Psoas muscle (tissue), 8 donors: ENCODE results near the gene INAVA. TPM values are rescaled to one million over a fixed set of nuclear protein-coding genes. Genes with fewer than 3 reads are reported as not detected.

ENCODE experiments used
- ATAC-seq, 4 donors: fragments of 200-7000 bp; cut with Tn5 transposase; one replicate each; pipeline ENCODE4 v1.9.1; 2020; ENCODE audit warnings: moderate library complexity in 3 of 4, mild to moderate bottlenecking in 2 of 4
- DNase-seq, 2 donors: peaks; one replicate each; pipeline ENCODE4 v3.0.0-alpha.2; 2020
- H3K27ac ChIP-seq: fragments of 200-600 bp; one replicate; pipeline ENCODE4 v1.8.0; 2022
- H3K27me3 ChIP-seq, 3 donors: fragments of 200-600 bp in 1 of 3; one replicate each; pipeline versions ENCODE4 v1.6.1 to v1.8.0; 2013 to 2022; ENCODE audit warnings: low read length in 2 of 3, mild to moderate bottlenecking in 2 of 3, moderate library complexity in 1 of 3; ENCODE audit not compliant: insufficient read depth in 3 of 3
- H3K36me3 ChIP-seq, 2 donors: fragments of 200-600 bp in 1 of 2; one replicate each; pipeline versions ENCODE4 v1.6.1 to v1.8.0; 2013 to 2022; ENCODE audit warnings: low read depth in 1 of 2, mild to moderate bottlenecking in 1 of 2, moderate library complexity in 1 of 2; ENCODE audit not compliant: insufficient read depth in 1 of 2
- H3K4me1 ChIP-seq: fragments of 200-600 bp; one replicate; pipeline ENCODE4 v1.8.0; 2022
- H3K4me3 ChIP-seq: fragments of 200-600 bp; one replicate; pipeline ENCODE4 v1.8.0; 2022; ENCODE audit warnings: mild to moderate bottlenecking
- H3K9me3 ChIP-seq: fragments of 200-600 bp; one replicate; pipeline ENCODE4 v1.8.0; 2022
- WGBS, 3 donors: extraction: QIAGEN DNeasy Blood & Tissue Kit; methylation state at CpG; one replicate each; pipeline versions ENCODE4 v1.1.6 to v1.1.7; 2013; 5-methylcytosine and 5-hydroxymethylcytosine counted together
- intact Hi-C, 2 donors: fragments of 100-400 bp; cut with DNase I; formaldehyde crosslinking; loops; one replicate each; pipeline versions ENCODE4 v1.11.0 to v1.14.2; 2022
- polyA plus RNA-seq, 3 donors: library from polyadenylated mRNA; stranded (reverse); fragments of 200-250 nt; gene quantifications; one replicate each; pipeline ENCODE4 v1.2.3, GENCODE V29; 2013
- total RNA-seq, 4 donors: library from RNA; stranded (reverse); fragmentation: NEBNext Ultra II Directional in 2 of 4; extraction: Animal tissue kit (Norgen Biotek cat#: 25700) in 2 of 4; gene quantifications; one replicate each; pipeline versions ENCODE4 v1.2.1 to v1.2.4, GENCODE V29; 2021 to 2023
- TF ChIP-seq, protein P1 (sequence below): fragments of 200-600 bp; IDR thresholded peaks from one replicate; pipeline ENCODE4 v1.8.0; 2022; ENCODE audit warnings: antibody characterized with exemption
- donor health status: healthy with polysubstance abuse.
- donor health status: DM: no; HTN: no; CAD: no; lungs with moderate emphysema.
- donor health status: Bipolar disorder and iron deficiency.
- donor health status: healthy.
- donor health status: DM: yes; HTN: yes; CAD: no.
- donor health status: DM: no; HTN: no; CAD: no.
- donor health status: DM: no; HTN: no; CAD: no.
- donor health status: DM: yes; HTN: yes; CAD: no.

Gene INAVA
- total and polyA plus RNA-seq, 7 donors, result 0.04 TPM; not detected in 6

DNA sequence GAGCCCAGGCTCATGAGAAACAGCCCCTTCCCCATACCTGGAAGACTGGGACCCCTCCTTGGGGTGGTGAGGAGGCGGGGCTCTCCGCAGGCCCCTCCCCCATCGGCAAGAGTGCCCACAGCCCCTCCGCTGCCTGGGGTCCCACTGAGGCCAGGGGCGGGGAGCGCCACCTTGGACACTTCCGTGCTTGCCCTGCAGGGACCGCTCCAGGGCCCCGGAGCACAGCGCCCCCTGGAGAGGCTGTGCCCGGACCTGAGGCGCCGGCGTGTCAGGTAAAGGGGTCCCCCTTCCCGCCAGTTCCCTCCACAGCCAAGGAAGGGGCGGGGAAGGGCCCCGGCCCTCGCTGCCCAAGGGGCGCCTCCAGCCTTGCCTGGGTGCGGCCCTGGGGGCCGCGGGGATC, 21.5 kb downstream of the INAVA start:
- Histone ChIP-seq H3K4me3 (no peak overlapping the region), H3K9me3 (no peaks in the 10 kb centered on the region), H3K27ac (no peak overlapping the region), H3K4me1 (no peaks in the 10 kb centered on the region), H3K36me3 (no peaks in the 10 kb centered on the region), H3K27me3 (no peaks in the 10 kb centered on the region)
- TF ChIP-seq, protein P1, sequence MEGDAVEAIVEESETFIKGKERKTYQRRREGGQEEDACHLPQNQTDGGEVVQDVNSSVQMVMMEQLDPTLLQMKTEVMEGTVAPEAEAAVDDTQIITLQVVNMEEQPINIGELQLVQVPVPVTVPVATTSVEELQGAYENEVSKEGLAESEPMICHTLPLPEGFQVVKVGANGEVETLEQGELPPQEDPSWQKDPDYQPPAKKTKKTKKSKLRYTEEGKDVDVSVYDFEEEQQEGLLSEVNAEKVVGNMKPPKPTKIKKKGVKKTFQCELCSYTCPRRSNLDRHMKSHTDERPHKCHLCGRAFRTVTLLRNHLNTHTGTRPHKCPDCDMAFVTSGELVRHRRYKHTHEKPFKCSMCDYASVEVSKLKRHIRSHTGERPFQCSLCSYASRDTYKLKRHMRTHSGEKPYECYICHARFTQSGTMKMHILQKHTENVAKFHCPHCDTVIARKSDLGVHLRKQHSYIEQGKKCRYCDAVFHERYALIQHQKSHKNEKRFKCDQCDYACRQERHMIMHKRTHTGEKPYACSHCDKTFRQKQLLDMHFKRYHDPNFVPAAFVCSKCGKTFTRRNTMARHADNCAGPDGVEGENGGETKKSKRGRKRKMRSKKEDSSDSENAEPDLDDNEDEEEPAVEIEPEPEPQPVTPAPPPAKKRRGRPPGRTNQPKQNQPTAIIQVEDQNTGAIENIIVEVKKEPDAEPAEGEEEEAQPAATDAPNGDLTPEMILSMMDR, result no peak
- intact Hi-C loops, result no loop called here
- WGBS, 3 donors, result 51 to 63% (median 63%) methylated on average over 19 to 22 of the region's 22 CpGs
- DNase-seq, result no peak
- ATAC-seq, result no peak

GRCh38 chr1:200916681-200917080, 22.0 kb downstream of the INAVA start:
- Histone ChIP-seq H3K4me3 (no peak overlapping the region), H3K27ac (no peak overlapping the region), H3K9me3 (no peaks in the 10 kb centered on the region), H3K4me1 (no peaks in the 10 kb centered on the region), H3K36me3 (no peaks in the 10 kb centered on the region), H3K27me3 (no peaks in the 10 kb centered on the region)
- ATAC-seq, result no peak
- TF ChIP-seq, protein P1, result no peak
- intact Hi-C loops, result no loop called here
- WGBS, 3 donors, result 76 to 83% (median 82%) methylated on average over 11 of the region's 11 CpGs
- DNase-seq, result no peak

- intact Hi-C loops, result no loop called here
- Histone ChIP-seq H3K4me1 (no peaks in the 10 kb centered on the region), H3K27me3 (no peaks in the 10 kb centered on the region), H3K4me3 (no peak overlapping the region), H3K9me3 (no peaks in the 10 kb centered on the region), H3K36me3 (no peaks in the 10 kb centered on the region), H3K27ac (no peak overlapping the region)
- peak in 1 of 2 donors; percentile 76 for DNase-seq
- TF ChIP-seq, protein P1, result no peak
- 54 to 65% (median 57%) methylated on average over 7 of the region's 7 CpGs for WGBS, 3 donors
- ATAC-seq, result peak; percentile 29 to 92 (median 78)
These were observed 22.7 kb downstream of the INAVA start for GRCh38 chr1:200917291-200917817.

GRCh38 chr1:200918006-200918405, 23.3 kb downstream of the INAVA start:
- Histone ChIP-seq H3K36me3 (no peaks in the 10 kb centered on the region), H3K27me3 (no peaks in the 10 kb centered on the region), H3K27ac (no peak overlapping the region), H3K4me3 (no peak overlapping the region), H3K9me3 (no peaks in the 10 kb centered on the region), H3K4me1 (no peaks in the 10 kb centered on the region)
- intact Hi-C loops, result no loop called here
- 93 to 98% (median 95%) methylated on average over 3 of the region's 3 CpGs for WGBS, 3 donors
- no peak for DNase-seq
- ATAC-seq, result no peak
- TF ChIP-seq, protein P1, result no peak

DNA sequence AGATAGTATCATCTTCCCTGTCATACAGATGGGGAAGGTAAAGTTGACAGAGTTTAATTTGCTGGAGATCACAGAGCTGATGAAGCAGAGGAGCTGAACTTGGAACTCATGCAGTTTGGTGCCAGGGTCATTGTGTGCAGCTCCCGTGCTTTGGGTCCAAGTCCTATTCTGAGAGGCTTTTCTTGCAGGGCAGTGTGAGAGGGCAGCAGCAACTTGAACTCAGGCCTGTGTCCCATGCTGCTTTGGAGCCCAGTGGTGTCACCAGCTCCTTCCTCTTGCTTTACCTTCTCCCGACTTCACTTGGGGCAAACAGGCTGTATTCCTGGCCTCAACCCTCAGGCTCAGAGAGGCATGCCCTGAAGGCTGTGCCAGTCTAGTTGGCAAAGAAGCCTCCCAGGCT, 24.7 kb downstream of the INAVA start:
- no peak overlapping the region for H3K27ac ChIP-seq
- H3K27me3 ChIP-seq, result no peaks in the 10 kb centered on the region
- intact Hi-C loops, result no loop called here
- TF ChIP-seq, protein P1, result no peak
- ATAC-seq (no peak), DNase-seq (no peak)
- no peaks in the 10 kb centered on the region for H3K9me3 ChIP-seq
- WGBS, 3 donors, result 70 to 89% (median 85%) methylated on average over 2 of the region's 2 CpGs
- H3K36me3 ChIP-seq, result no peaks in the 10 kb centered on the region
- H3K4me1 ChIP-seq, result no peaks in the 10 kb centered on the region
- no peak overlapping the region for H3K4me3 ChIP-seq
